Measurements from ENCODE around the gene LMF1. TPM values are rescaled to one million over a fixed set of nuclear protein-coding genes. Genes with fewer than 3 reads are reported as not detected.
A peak's percentile ranks its signal among the peaks of the same experiment; 100 is the strongest.

LMF1 gene
- total and polyA plus RNA-seq, 12 donors = 5.1 to 15.4 (median 7.6) TPM

GRCh38 chr16:998211-998610, 27.4 kb upstream of the LMF1 start:
- intact Hi-C loops (cut with DNase I) = no loop called here
- Histone ChIP-seq H3K4me3 (peak overlapping the region in 6 of 10 donors; percentile 19 to 44 (median 32)), H3K27me3 (peaks cover 0 to 40% (median 17%) of the 10 kb centered on the region in 7 donors)

GRCh38 chr16:997440-998051, 26.8 kb upstream of the LMF1 start:
- ATAC-seq = peak; percentile 75 to 91 (median 84)
- Histone ChIP-seq H3K27ac (peak overlapping the region in 8 of 10 donors; percentile 9 to 70 (median 46)), H3K36me3 (no peaks in the 10 kb centered on the region), H3K27me3 (peaks cover 0 to 40% (median 17%) of the 10 kb centered on the region in 7 donors), H3K4me1 (peaks cover 0 to 14% (median 8%) of the 10 kb centered on the region in 9 donors), H3K4me3 (peak overlapping the region in 9 of 10 donors; percentile 11 to 44 (median 31)), H3K9me3 (peaks cover 0 to 26% (median 19%) of the 10 kb centered on the region in 11 donors)
- 33 to 42% methylated on average over 39 of the region's 39 CpGs for WGBS, 2 donors
- DNase-seq = peak; percentile 38 to 60
- intact Hi-C loops (cut with DNase I) = no loop called here
- no peak for TF ChIP-seq CTCF (IDR thresholded peaks at IDR 0.05)

More at GRCh38 chr16:998211-998610, 27.4 kb upstream of the LMF1 start:
- no peaks in the 10 kb centered on the region for H3K36me3 ChIP-seq
- WGBS, 2 donors = 79% methylated on average over 11 of the region's 11 CpGs
- H3K27ac ChIP-seq = peak overlapping the region in 5 of 10 donors; percentile 1 to 50 (median 45)
- no peak for DNase-seq
- H3K9me3 ChIP-seq = peaks cover 0 to 26% (median 19%) of the 10 kb centered on the region in 11 donors
- TF ChIP-seq CTCF (IDR thresholded peaks at IDR 0.05) = no peak
- H3K4me1 ChIP-seq = peaks cover 0 to 15% (median 12%) of the 10 kb centered on the region in 9 donors
- ATAC-seq = no peak

GRCh38 chr16:996681-997080, 25.9 kb upstream of the LMF1 start:
- H3K9me3 ChIP-seq = peaks cover 0 to 26% (median 19%) of the 10 kb centered on the region in 11 donors
- ATAC-seq (no peak), DNase-seq (no peak)
- peaks cover 0 to 14% (median 7%) of the 10 kb centered on the region in 9 donors for H3K4me1 ChIP-seq
- no peak for TF ChIP-seq CTCF (IDR thresholded peaks at IDR 0.05)
- 67 to 72% methylated on average over 6 of the region's 6 CpGs for WGBS, 2 donors
- H3K27ac ChIP-seq = peak overlapping the region in 3 of 10 donors; percentile 22 to 53 (median 50)
- no peak overlapping the region for H3K4me3 ChIP-seq
- peaks cover 0 to 38% (median 18%) of the 10 kb centered on the region in 7 donors for H3K27me3 ChIP-seq
- H3K36me3 ChIP-seq = no peaks in the 10 kb centered on the region
- intact Hi-C loops (cut with DNase I) = no loop called here

- ATAC-seq (no peak), DNase-seq (no peak)
- Histone ChIP-seq H3K27ac (no peak overlapping the region), H3K27me3 (peaks cover 0 to 37% (median 18%) of the 10 kb centered on the region in 7 donors), H3K9me3 (peaks cover 0 to 26% (median 19%) of the 10 kb centered on the region in 11 donors), H3K4me3 (no peak overlapping the region), H3K4me1 (peaks cover 0 to 14% (median 7%) of the 10 kb centered on the region in 9 donors), H3K36me3 (no peaks in the 10 kb centered on the region)
- intact Hi-C loops (cut with DNase I) = no loop called here
- WGBS, 2 donors = 88 to 92% methylated on average over 3 of the region's 3 CpGs
- no peak for TF ChIP-seq CTCF (IDR thresholded peaks at IDR 0.05)
Measured at GRCh38 chr16:995783-996182, 25.0 kb upstream of the LMF1 start.

Data from heart right ventricle (tissue), 16 donors.